Measurements from ENCODE around the gene ODAPH. TPM values are rescaled to one million over a fixed set of nuclear protein-coding genes. Genes with fewer than 3 reads are reported as not detected.

Gene ODAPH
- total RNA-seq, 1 experiment from 2014 or later = not detected

DNA sequence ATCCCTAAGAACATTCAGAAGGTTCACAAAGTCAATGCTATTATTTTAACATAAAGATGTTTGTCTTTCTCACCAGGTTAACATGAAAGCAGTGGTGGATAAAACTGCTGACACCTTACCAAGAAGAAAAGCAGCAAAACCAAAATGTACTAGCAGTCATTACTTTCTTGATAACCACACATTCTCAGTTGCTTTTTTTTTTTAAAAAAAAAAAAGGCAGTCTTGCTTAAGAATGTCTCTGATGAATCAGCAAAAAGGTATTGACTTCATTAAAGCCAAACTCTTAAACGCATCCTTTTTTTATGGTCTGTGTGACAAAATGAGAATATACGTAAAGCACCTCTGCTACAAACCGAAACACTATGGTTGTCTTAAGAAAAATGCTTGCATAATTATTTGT lies 42.5 kb downstream of the ODAPH start:
- H4K8ac ChIP-seq (replicated peaks; ENCODE audit: insufficient read length, low read depth, low read length) = no peak overlapping the region
- H2BK5ac ChIP-seq (ENCODE audit: insufficient read length, low read length) = no peak overlapping the region
- no peaks in the 10 kb centered on the region for H3K27me3 ChIP-seq (ENCODE audit: insufficient read depth, low read length)
- H2BK20ac ChIP-seq (ENCODE audit: low read depth, low read length, poor library complexity, severe bottlenecking) = no peak overlapping the region
- H3K23ac ChIP-seq (ENCODE audit: insufficient read length, low read depth, low read length) = no peak overlapping the region
- no peak overlapping the region for H4K91ac ChIP-seq (ENCODE audit: insufficient read length, low read depth, low read length)
- no peak overlapping the region for H2BK120ac ChIP-seq (ENCODE audit: low read depth, low read length, poor library complexity, severe bottlenecking)
- Mint-ChIP-seq H3K27me3 (ENCODE audit: low read depth) (no peaks in the 10 kb centered on the region), H3K9me3 (no peaks in the 10 kb centered on the region), H3K36me3 (ENCODE audit: insufficient read depth in 1 of 3, low read depth in 3 of 3) (no peaks in the 10 kb centered on the region), H3K4me3 (no peak overlapping the region), H3K27ac (no peak overlapping the region), H3K4me1 (no peaks in the 10 kb centered on the region)
- H3K4ac ChIP-seq (ENCODE audit: low read depth, low read length) = no peak overlapping the region
- H3K4me1 ChIP-seq (ENCODE audit: insufficient read depth, low read length) = no peaks in the 10 kb centered on the region
- H2BK12ac ChIP-seq (ENCODE audit: insufficient read length, low read depth, low read length) = no peak overlapping the region
- H2BK15ac ChIP-seq (ENCODE audit: low read depth, low read length) = no peak overlapping the region
- H2AK5ac ChIP-seq (ENCODE audit: insufficient read length, low read length) = no peak overlapping the region
- no peaks in the 10 kb centered on the region for H3K9me3 ChIP-seq (ENCODE audit: control insufficient read depth, low read depth, low read length)
- no peaks in the 10 kb centered on the region for H3K79me2 ChIP-seq (ENCODE audit: insufficient read depth, low read length)
- DNase-seq = no peak
- no CpG with 5 or more reads among the region's 3 CpGs for WGBS (ENCODE audit: extremely low coverage, insufficient read length, low lambda C conversion rate)
- no peak overlapping the region for H2AFZ ChIP-seq (ENCODE audit: low read length)
- no peak overlapping the region for H3K27ac ChIP-seq (ENCODE audit: insufficient read length, low read depth, low read length)
- H3K9ac ChIP-seq (ENCODE audit: extremely low read depth, insufficient read length, low read length) = no peak overlapping the region
- TF ChIP-seq, protein P1, sequence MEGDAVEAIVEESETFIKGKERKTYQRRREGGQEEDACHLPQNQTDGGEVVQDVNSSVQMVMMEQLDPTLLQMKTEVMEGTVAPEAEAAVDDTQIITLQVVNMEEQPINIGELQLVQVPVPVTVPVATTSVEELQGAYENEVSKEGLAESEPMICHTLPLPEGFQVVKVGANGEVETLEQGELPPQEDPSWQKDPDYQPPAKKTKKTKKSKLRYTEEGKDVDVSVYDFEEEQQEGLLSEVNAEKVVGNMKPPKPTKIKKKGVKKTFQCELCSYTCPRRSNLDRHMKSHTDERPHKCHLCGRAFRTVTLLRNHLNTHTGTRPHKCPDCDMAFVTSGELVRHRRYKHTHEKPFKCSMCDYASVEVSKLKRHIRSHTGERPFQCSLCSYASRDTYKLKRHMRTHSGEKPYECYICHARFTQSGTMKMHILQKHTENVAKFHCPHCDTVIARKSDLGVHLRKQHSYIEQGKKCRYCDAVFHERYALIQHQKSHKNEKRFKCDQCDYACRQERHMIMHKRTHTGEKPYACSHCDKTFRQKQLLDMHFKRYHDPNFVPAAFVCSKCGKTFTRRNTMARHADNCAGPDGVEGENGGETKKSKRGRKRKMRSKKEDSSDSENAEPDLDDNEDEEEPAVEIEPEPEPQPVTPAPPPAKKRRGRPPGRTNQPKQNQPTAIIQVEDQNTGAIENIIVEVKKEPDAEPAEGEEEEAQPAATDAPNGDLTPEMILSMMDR (conservative IDR thresholded peaks at IDR 0.05) = no peak
- no peak overlapping the region for H4K5ac ChIP-seq (ENCODE audit: insufficient read length, low read depth, low read length)
- H3K18ac ChIP-seq (ENCODE audit: insufficient read length, low read depth, low read length) = no peak overlapping the region
- no peak overlapping the region for H3T11ph ChIP-seq (ENCODE audit: low read length)
- no peaks in the 10 kb centered on the region for H3K79me1 ChIP-seq (ENCODE audit: insufficient read depth, low read depth, low read length, poor library complexity, severe bottlenecking)
- no peaks in the 10 kb centered on the region for H3K23me2 ChIP-seq (ENCODE audit: insufficient read length, low read depth, low read length, poor library complexity, severe bottlenecking)
- no peaks in the 10 kb centered on the region for H4K20me1 ChIP-seq (ENCODE audit: control insufficient read depth, insufficient read depth, insufficient read length)
- no peak overlapping the region for H3K14ac ChIP-seq (ENCODE audit: insufficient read depth, low read length)
- H3K56ac ChIP-seq (ENCODE audit: insufficient read length, low read depth, low read length) = no peak overlapping the region
- no peak overlapping the region for H3K4me2 ChIP-seq (ENCODE audit: insufficient read depth, insufficient read length, low read length)

All from H9 (cell line).